NCI-H345 treated with DMSO at 0.1 percent for 48 hours (cell line): Measurements from ENCODE around the gene LILRB5.
"Not testable (repeated sequence)": the region's sequence is repeated elsewhere in the genome, so short reads cannot be mapped to it uniquely, and the experiment has no call there.

Experiments
- DNase-seq: peaks from one replicate; lab custom pipeline; 2025; ENCODE audit not compliant: unreplicated experiment; lab: John Stamatoyannopoulos, UW

Gene LILRB5

DNA sequence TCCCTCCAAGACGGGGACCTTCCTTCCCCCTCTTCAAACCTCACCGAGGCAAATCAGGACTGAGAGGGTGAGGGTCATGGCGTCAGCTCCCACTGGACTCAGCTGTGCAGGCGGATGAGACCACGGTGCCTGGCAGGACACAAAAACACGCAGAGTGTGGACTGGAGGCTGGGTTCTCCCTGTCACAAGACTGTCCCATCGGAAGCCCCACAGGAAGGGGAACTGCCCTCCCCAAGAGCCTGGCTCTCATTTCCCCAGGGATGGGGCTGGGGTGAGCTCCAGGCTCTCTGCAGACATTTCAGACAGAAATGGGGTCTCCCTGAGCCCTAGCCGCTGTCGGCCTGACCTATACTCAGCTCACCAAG, at the start of gene LILRB5:
Gene LILRB5, minus strand, starts transcription at position 158 of the 365 bp plus-strand sequence. Its CDS starts 80 bp downstream, at position 78.
- no peak for DNase-seq

DNA sequence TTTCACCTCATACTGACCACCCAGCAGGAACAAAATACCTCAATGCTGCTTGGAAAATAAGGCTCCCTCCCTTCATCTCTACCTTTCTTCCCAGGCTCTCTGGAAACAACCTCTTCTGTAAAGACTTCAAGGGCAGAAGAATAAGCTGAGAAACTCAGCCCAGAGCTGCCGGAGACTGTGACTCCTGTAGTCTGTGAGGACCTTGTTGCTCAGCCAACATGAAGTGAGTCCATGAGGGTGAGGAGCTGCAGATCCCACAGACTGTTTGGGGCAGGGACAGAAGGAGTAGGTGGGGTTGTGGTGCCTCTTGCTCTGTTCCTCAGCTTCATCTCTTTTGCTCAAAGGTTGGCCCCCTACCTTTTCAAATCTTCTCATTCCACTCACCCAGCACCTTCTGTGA, 48.1 kb upstream of the LILRB5 start:
- no peak for DNase-seq

DNA sequence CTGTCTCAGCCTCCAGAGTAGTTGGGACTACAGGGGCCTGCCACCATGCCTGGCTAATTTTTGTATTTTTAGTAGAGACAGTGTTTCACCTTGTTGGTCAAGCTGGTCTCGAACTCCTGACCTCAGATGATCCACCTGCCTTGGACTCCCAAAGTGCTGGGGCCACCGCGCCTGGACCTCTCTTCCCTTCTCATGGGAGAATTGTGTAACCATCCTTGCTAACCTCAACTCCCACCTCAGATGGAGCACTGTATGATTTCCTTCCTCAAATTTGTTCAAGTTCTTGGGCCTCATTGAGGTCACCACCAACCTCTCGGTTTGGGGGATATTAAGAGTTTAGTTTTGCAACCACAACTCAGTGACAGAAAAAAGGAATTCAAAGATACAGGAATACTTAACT, 45.2 kb upstream of the LILRB5 start:
- DNase-seq: no peak

DNA sequence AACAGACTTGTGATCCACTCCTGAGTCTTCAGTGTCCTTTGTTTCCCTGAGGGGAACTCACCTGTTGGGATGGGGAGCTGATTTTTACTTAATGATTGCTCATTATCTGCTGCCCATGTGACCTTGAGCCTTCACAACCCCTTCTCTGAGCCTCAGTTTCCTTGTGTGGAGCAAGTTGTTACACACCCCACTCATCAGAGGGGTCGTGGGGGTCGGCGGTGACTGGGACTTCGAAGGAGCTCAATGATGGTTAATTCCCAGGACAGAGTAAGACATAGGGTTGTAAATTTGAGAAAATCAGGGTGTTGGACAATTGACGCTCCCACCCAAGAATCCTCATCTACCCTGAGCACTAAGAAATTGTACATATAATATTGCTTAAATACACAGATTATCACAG, 42.4 kb upstream of the LILRB5 start:
- no peak for DNase-seq

DNA sequence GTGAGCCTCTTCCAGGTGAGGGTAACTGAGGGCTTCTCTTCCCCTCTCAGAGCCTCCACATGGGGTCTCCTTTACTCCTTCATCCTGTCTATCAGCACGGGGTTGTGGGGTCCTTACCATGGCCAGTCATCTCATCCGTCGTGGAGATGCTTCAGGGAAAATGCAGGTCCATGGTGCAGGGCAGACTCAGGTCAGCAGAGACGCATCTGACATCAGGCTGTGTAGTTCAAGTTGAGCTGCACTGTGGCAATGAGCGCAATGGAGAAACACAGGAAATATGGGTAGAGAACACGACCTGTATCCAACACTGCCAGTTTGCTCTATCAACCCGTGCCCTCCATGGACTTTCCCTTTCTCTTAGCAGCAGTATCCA, 42.0 kb upstream of the LILRB5 start:
- DNase-seq: no peak

GRCh38 chr19:54298357-54299125, 41.5 kb upstream of the LILRB5 start:
- DNase-seq: no peak

GRCh38 chr19:54297759-54298305, 40.8 kb upstream of the LILRB5 start:
- DNase-seq: no peak

DNA sequence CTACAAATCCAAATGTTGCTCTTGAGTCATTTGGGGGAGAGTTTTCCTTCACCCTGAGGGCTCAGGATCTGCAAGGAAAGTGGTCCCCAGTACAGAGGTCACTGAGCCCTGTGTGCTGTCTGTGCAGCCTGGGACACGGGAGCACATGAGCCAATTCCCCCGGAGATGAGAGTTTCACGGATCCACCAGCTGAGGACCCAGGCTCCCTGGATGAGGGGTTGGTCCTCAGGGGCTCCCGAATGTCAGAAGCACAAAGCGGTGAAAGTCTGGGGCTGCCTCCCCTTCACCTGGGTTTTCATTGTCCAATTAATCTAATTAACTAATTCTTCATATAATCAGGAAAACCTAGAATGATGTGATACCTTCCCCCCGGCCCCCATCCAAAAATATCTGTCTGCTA, 37.5 kb upstream of the LILRB5 start:
- no peak for DNase-seq

DNA sequence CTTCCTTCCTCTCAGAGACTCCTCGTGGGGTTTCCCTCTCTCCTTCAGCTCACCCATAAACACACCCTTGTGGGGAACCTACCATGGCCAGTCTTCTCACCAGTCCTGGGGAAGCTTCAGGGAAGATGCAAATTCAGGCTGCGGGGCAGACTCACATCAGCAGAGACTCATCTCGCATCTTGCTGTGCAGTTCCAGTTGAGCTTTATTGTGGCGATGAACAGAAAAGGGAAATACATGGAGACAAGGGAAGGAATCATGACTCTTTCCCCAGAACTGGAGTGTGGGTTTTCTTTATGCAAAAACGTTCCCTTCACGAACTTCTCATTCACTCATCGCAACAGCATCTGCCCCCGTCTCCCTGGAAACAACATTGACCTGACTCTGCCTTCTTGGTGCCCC, 32.1 kb upstream of the LILRB5 start:
- DNase-seq: not testable (repeated sequence)

DNA sequence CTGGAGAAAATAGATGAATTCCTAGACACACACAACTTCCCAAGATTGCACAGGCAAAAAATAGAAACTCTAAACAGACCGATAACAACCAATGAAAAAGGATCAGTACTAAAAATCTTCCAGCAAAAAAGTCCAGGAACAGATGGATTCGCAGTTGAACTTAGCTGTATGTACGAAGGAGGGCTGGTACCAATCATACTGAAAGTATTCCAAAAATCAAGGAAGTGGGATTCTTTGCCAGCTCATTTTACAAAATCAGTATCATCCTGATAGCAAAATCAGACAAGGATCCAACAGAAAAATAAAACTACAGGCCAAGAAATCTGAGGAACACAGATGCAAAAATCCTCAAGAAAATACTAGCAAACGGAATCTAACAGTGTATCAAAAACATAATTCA, 30.4 kb upstream of the LILRB5 start:
- no peak for DNase-seq

- not testable (repeated sequence) for DNase-seq
These were observed 29.2 kb upstream of the LILRB5 start for GRCh38 chr19:54286283-54286682.

DNA sequence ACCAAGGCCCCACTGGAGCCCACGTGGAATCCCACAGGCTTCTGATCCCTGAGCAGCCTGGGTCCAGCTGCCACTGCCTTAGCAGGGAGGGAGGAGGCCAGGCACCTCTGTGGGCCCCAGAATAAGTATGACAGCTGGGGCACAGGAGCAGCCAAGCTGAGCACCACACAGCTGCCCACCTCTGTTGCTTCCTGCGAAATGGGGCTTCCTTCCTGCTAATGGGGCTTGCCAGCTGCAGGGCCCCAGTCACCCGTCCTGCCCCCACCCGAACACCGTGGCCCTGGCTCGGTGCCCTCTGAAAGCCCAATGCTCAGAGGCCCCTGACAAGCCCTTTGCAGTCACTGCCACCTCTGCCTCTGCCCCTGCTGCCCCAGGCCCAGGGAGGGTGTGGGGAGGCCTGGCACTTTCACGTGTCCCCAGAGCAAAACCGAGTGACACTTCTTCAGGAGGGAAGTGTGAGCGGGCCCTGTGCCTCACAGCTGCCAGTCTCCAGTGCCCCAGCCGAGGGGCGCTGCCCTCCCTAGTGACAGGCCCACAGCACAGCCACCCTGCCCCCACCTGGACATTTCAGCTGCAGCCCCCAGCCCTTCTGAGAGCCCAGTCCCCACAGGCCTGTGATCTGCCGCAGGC, 28.5 kb upstream of the LILRB5 start:
- not testable (repeated sequence) for DNase-seq

DNA sequence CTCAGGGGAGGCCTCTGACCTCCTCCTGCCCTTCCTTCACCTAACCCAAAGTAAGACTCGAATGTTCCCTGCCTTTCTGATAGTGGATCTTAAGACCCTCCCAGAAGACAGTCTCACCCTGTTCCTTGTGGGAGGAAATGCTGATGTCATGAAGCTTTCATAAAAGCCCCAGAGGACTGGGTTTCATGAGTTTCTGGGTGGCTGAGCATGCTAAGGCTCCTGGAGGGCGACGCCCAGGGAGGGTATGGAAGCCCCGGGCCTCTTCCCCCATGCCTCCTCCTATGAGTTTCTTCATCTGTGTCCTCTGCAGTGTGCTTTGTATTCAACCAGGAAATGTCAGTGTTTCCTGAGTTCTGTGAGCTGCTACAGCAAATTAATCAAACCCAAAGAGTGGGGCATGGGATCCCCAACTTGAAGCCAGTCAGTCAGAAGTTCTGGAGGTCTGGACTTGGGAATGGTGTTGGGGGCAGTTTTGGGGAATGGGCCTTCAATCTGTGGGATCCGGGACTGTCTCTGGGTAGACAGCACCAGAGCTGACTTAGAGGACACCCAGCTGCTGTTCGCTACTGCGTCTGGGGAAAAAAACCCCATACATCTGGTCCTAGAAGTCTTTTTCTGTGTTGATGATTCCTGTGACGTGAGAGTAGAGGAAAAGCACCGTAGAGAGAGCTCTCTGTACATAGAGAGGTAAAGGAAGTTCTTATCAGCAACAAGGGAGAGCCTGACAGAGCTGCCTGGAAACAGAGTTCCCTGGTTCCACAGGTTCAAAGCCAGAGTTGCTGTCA, 25.8 kb upstream of the LILRB5 start:
- no peak for DNase-seq

DNA sequence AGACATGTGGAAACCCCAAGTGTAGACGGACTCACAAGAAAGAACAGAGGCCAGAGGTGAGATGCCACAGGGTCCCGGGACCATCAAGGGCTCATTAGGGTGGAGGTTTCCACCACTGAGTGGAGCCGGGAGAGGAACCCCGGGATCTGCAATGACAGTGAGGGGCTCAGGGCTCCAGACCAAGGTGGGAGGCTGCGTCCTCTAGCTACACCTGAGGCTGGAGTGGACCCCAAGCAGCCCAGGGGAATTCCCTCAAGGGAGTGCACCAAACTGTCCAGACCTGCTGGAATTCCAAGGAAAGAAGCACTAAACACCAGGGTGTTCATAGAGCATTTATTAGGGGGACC, 24.6 kb upstream of the LILRB5 start:
- DNase-seq: not testable (repeated sequence)

- no peak for DNase-seq
These were observed 24.1 kb upstream of the LILRB5 start, which contains the start of gene LILRB2 for GRCh38 chr19:54281007-54281728. LILRB2 (minus strand) TSS chr19:54281110; CDS start chr19:54280496, 614 bp downstream.

- DNase-seq: not testable (repeated sequence)
These were observed 23.4 kb upstream of the LILRB5 start for GRCh38 chr19:54280441-54280840.

- DNase-seq: not testable (repeated sequence)
These were observed 23.0 kb upstream of the LILRB5 start for GRCh38 chr19:54280025-54280424.

GRCh38 chr19:54279406-54279962, 22.4 kb upstream of the LILRB5 start:
- no peak for DNase-seq

DNA sequence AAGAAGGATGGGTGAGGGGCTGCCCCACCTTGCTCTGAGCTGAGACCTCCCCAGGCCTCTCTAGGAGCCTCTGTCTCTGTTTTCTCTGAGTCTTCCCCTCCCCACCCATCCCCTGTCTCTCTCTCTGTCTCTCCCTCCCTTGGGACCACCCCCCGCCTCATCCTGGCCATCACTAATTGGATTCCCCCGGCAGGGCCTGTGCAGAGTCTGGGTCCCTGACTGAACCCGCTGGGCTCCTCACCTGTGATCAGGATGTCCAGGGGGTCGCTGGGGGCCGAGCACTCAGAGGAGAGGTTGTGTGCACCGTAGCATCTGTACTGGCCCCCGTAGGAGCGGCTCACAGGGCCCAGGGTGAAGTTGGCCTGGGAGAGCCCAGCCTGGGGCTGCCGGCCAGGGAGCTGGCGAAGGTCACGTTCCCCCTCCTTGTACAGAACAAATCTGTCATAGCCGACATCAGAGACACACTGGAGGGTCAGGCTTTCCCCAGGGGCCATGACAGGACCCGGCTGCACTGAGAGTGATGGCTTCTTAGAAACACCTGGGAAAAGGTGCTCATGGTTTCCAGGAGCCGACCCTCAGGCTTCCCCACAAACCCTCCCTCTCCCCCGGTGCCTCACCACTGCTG, 21.6 kb upstream of the LILRB5 start:
- DNase-seq: not testable (repeated sequence)

DNA sequence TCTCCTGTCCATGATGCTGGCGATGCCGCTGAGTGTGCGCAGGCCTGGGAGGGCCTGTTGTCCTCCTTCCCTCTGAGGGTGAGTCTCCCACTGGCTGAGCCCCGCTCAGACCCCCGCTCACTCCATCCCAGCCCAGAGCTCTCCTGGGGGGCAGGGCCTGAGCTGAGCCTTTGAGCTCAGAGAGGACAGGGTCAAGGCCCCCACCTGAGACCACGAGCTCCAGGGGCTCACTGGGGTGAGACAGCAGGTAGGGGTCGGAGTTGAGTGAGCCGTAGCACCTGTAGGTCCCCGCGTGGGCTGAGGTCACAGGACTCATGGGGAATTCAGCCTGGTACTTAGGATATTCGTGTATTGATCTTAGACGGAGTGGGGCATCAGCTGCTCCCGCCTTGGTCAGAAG, 21.0 kb upstream of the LILRB5 start:
- DNase-seq: not testable (repeated sequence)
